Gastroesophageal sphincter (tissue), 4 donors: ENCODE data around the gene RPS21. TPM values are rescaled to one million over a fixed set of nuclear protein-coding genes. Genes with fewer than 3 reads are reported as not detected.

Experiments
- ATAC-seq: fragments of 150-250 bp; one replicate; pipeline ENCODE4 v1.9.1; 2016; ENCODE audit warnings: mild to moderate bottlenecking, moderate library complexity
- H3K27ac ChIP-seq, 4 donors: fragments of 200-600 bp; sonication (generic) in 3 of 4; 1 replicate in 3 of 4; 2 replicates in 1 of 4; pipeline ENCODE4 v1.5.1; 2016 to 2019
- H3K27me3 ChIP-seq: fragments of 200-600 bp; sonication (generic); one replicate; pipeline ENCODE4 v1.5.1; 2019
- H3K36me3 ChIP-seq, 2 donors: fragments of 200-600 bp; sonication (generic); one replicate each; pipeline ENCODE4 v1.5.1; 2019; ENCODE audit warnings: control low read depth in 1 of 2
- H3K4me1 ChIP-seq, 3 donors: fragments of 200-600 bp; sonication (generic); 1 replicate in 2 of 3; 2 replicates in 1 of 3; pipeline ENCODE4 v1.5.1; 2016 to 2019; ENCODE audit warnings: control low read depth in 2 of 3
- H3K4me3 ChIP-seq, 2 donors: fragments of 200-600 bp; sonication (generic); one replicate each; pipeline ENCODE4 v1.5.1; 2019; ENCODE audit warnings: mild to moderate bottlenecking in 1 of 2, moderate library complexity in 1 of 2
- H3K9me3 ChIP-seq, 3 donors: fragments of 200-600 bp; sonication (generic); one replicate each; pipeline ENCODE4 v1.5.1; 2017 to 2019; ENCODE audit warnings: control low read depth in 2 of 3
- CTCF ChIP-seq, 4 experiments: fragments of 200-600 bp in 2 of 4; fragments of 450-650 bp in 2 of 4; sonication (generic) in 1 of 4; IDR thresholded peaks; one replicate each; pipeline ENCODE4 v1.5.1; 2017 to 2019; ENCODE audit warnings: antibody characterized with exemption in 4 of 4, mild to moderate bottlenecking in 2 of 4, moderate library complexity in 2 of 4
- EP300 ChIP-seq: sonication (generic); formaldehyde crosslinking; IDR thresholded peaks from one replicate; pipeline ENCODE4 v1.6.1; 2017; ENCODE audit warnings: antibody characterized with exemption, mild to moderate bottlenecking
- POLR2A ChIP-seq, 2 donors: fragments of 450-650 bp; IDR thresholded peaks; one replicate each; pipeline ENCODE4 v1.6.1; 2017; ENCODE audit warnings: antibody characterized with exemption in 2 of 2, mild to moderate bottlenecking in 2 of 2, moderate library complexity in 1 of 2
- POLR2AphosphoS5 ChIP-seq: sonication (generic); formaldehyde crosslinking; IDR thresholded peaks from one replicate; pipeline ENCODE4 v1.6.1; 2017; ENCODE audit warnings: antibody characterized with exemption
- WGBS, 2 donors: methylation state at CpG; one replicate each; pipeline ENCODE4 v1.1.5; 2018; ENCODE audit warnings: low coverage in 1 of 2; 5-methylcytosine and 5-hydroxymethylcytosine counted together
- total RNA-seq, 4 donors: library from RNA; depleted of rRNA; stranded (reverse); fragments of >200 nt; gene quantifications; one replicate each; pipeline ENCODE4 v1.1.0, GENCODE V29; 2016

The RPS21 gene
- total RNA-seq, 4 donors from 2014 or later, result 383 to 2,881 (median 2,372) TPM

- H3K4me3 ChIP-seq, result peak overlapping the region; percentile 81 to 92
- H3K27me3 ChIP-seq, result no peaks in the 10 kb centered on the region
- H3K4me1 ChIP-seq, result peaks cover 0 to 39% (median 22%) of the 10 kb centered on the region in 3 donors
- TF ChIP-seq CTCF (IDR thresholded peaks at IDR 0.05) (no peak), POLR2AphosphoS5 (no peak), POLR2A (IDR thresholded peaks at IDR 0.05) (no peak), EP300 (no peak)
- peak overlapping the region; percentile 89 to 96 (median 94) for H3K27ac ChIP-seq
- H3K36me3 ChIP-seq, result peaks cover 0 to 48% of the 10 kb centered on the region in 2 donors
- no peaks in the 10 kb centered on the region for H3K9me3 ChIP-seq
- 0 to 7% methylated on average over 17 to 23 of the region's 47 CpGs for whole genome bisulfite sequencing, 2 donors
- no peak for ATAC-seq
These were observed 463 bp downstream of the RPS21 start for GRCh38 chr20:62387219-62387913.

- H3K36me3 ChIP-seq, result peaks cover 0 to 55% of the 10 kb centered on the region in 2 donors
- H3K27me3 ChIP-seq, result no peaks in the 10 kb centered on the region
- H3K4me3 ChIP-seq, result peak overlapping the region in 1 of 2 donors; percentile 92
- H3K27ac ChIP-seq, result peak overlapping the region in 3 of 4 donors; percentile 5 to 96 (median 95)
- WGBS, 2 donors, result 54 to 63% methylated on average over 7 to 10 of the region's 20 CpGs
- no peaks in the 10 kb centered on the region for H3K9me3 ChIP-seq
- H3K4me1 ChIP-seq, result peaks cover 0 to 33% (median 19%) of the 10 kb centered on the region in 3 donors
- no peak for ATAC-seq
- TF ChIP-seq CTCF (IDR thresholded peaks at IDR 0.05) (no peak), POLR2A (IDR thresholded peaks at IDR 0.05) (no peak), EP300 (no peak), POLR2AphosphoS5 (no peak)
These were observed 1.2 kb downstream of the RPS21 start for GRCh38 chr20:62387933-62388635.

- Histone ChIP-seq H3K4me3 (no peak overlapping the region), H3K27me3 (no peaks in the 10 kb centered on the region), H3K27ac (no peak overlapping the region), H3K9me3 (no peaks in the 10 kb centered on the region), H3K36me3 (peaks cover 0 to 64% of the 10 kb centered on the region in 2 donors), H3K4me1 (peaks cover 0 to 33% (median 19%) of the 10 kb centered on the region in 3 donors)
- WGBS, 2 donors, result 82 to 83% methylated on average over 3 to 8 of the region's 11 CpGs
- ATAC-seq, result no peak
- TF ChIP-seq EP300, result no peak
- TF ChIP-seq POLR2AphosphoS5, result no peak
- no peak for TF ChIP-seq POLR2A (IDR thresholded peaks at IDR 0.05)
- no peak for TF ChIP-seq CTCF (IDR thresholded peaks at IDR 0.05)
These were observed 2.1 kb downstream of the RPS21 start for GRCh38 chr20:62388839-62389600.

- Histone ChIP-seq H3K27me3 (no peaks in the 10 kb centered on the region), H3K36me3 (peaks cover 0 to 70% of the 10 kb centered on the region in 2 donors), H3K4me3 (no peak overlapping the region), H3K9me3 (no peaks in the 10 kb centered on the region), H3K4me1 (peaks cover 0 to 33% (median 19%) of the 10 kb centered on the region in 3 donors), H3K27ac (no peak overlapping the region)
- TF ChIP-seq POLR2AphosphoS5 (peak; percentile 6), CTCF (IDR thresholded peaks at IDR 0.05) (no peak), POLR2A (IDR thresholded peaks at IDR 0.05) (no peak)
- ATAC-seq, result no peak
- 40 to 54% methylated on average over 1 to 3 of the region's 5 CpGs for WGBS, 2 donors
These were observed 2.7 kb downstream of the RPS21 start for GRCh38 chr20:62389601-62390087.
